NB4 (cell line): ENCODE data around the gene GRID1.

ENCODE experiments used
- CTCF ChIP-seq: IDR thresholded peaks from one replicate; pipeline ENCODE4 v1.5.1; 2012; ENCODE audit warnings: low read depth, low read length
- MAX ChIP-seq: IDR thresholded peaks from 2 replicates; pipeline ENCODE4 v1.6.1; 2011; ENCODE audit warnings: low read depth, low read length
- POLR2A ChIP-seq: IDR thresholded peaks from 2 replicates; pipeline ENCODE4 v1.6.1; 2011; ENCODE audit warnings: mild to moderate bottlenecking; ENCODE audit not compliant: insufficient read length; ENCODE audit errors: extremely low read depth

GRCh38 chr10:85786401-85786899 is 580.1 kb downstream of the GRID1 start:
- TF ChIP-seq MAX (peak; percentile 75), CTCF (peak; percentile 35), POLR2A (no peak)
